Neural progenitor cell (in vitro differentiated cells): ENCODE results near the gene GALNT2. TPM values are rescaled to one million over a fixed set of nuclear protein-coding genes. Genes with fewer than 3 reads are reported as not detected.

ENCODE experiments used
- DNase-seq: peaks from one replicate; pipeline ENCODE4 v3.0.0-alpha.2; 2016; ENCODE audit warnings: low spot score
- H2AFZ ChIP-seq: fragments of 200-600 bp; sonication (generic); replicated peaks from 2 replicates; pipeline ENCODE4 v1.6.1; 2016; ENCODE audit warnings: antibody characterized with exemption
- H3F3A ChIP-seq: fragments of 200-600 bp; sonication (generic); 2 replicates; pipeline ENCODE4 v1.6.1; 2016; ENCODE audit warnings: antibody characterized with exemption, low read depth
- H3K27ac ChIP-seq: fragments of 200-600 bp; sonication (generic); 2 replicates; pipeline ENCODE4 v1.5.1; 2016; ENCODE audit warnings: mild to moderate bottlenecking
- H3K27me3 ChIP-seq: fragments of 200-600 bp; sonication (generic); 2 replicates; pipeline ENCODE4 v1.6.1; 2016; ENCODE audit warnings: mild to moderate bottlenecking, moderate library complexity
- H3K36me3 ChIP-seq: fragments of 200-600 bp; sonication (generic); 2 replicates; pipeline ENCODE4 v1.5.1; 2016
- H3K4me1 ChIP-seq: fragments of 200-600 bp; sonication (generic); 2 replicates; pipeline ENCODE4 v1.6.1; 2016; ENCODE audit warnings: mixed run types
- H3K4me2 ChIP-seq: fragments of 200-600 bp; sonication (generic); 2 replicates; pipeline ENCODE4 v1.6.1; 2016
- H3K4me3 ChIP-seq: fragments of 200-600 bp; sonication (generic); 2 replicates; pipeline ENCODE4 v1.5.1; 2016
- H3K79me2 ChIP-seq: fragments of 200-600 bp; sonication (generic); 2 replicates; pipeline ENCODE4 v1.6.1; 2016; ENCODE audit warnings: low read depth
- H3K9ac ChIP-seq: fragments of 200-600 bp; sonication (generic); 2 replicates; pipeline ENCODE4 v1.6.1; 2016
- H3K9me3 ChIP-seq: fragments of 200-600 bp; sonication (generic); 2 replicates; pipeline ENCODE4 v1.5.1; 2016; ENCODE audit warnings: low read depth
- H4K20me1 ChIP-seq: fragments of 200-600 bp; sonication (generic); 2 replicates; pipeline ENCODE4 v1.6.1; 2016; ENCODE audit warnings: low read depth
- H3K27ac Mint-ChIP-seq: 3 replicates; pipeline ENCODE4 v1.8.0; 2021; ENCODE audit warnings: mixed read lengths
- H3K27me3 Mint-ChIP-seq: 2 replicates; pipeline ENCODE4 v1.8.0; 2022; ENCODE audit warnings: low read depth, mild to moderate bottlenecking, inconsistent platforms, moderate library complexity, mixed read lengths; ENCODE audit not compliant: insufficient read depth
- H3K36me3 Mint-ChIP-seq: 3 replicates; pipeline ENCODE4 v1.8.0; 2021; ENCODE audit warnings: mixed read lengths
- H3K4me1 Mint-ChIP-seq: 3 replicates; pipeline ENCODE4 v1.8.0; 2021; ENCODE audit warnings: mixed read lengths
- H3K4me3 Mint-ChIP-seq: 3 replicates; pipeline ENCODE4 v1.8.0; 2021; ENCODE audit warnings: mild to moderate bottlenecking, moderate library complexity, mixed read lengths
- H3K9me3 Mint-ChIP-seq: 3 replicates; pipeline ENCODE4 v1.8.0; 2020; ENCODE audit warnings: mixed read lengths
- EZH2 ChIP-seq: fragments of 200-600 bp; sonication (generic); IDR thresholded peaks from 2 replicates; pipeline ENCODE4 v1.6.1; 2017; ENCODE audit warnings: antibody characterized with exemption, mild to moderate bottlenecking, moderate library complexity
- EZH2phosphoT487 ChIP-seq: fragments of 200-600 bp; sonication (generic); IDR thresholded peaks from 2 replicates; pipeline ENCODE4 v1.6.1; 2017; ENCODE audit warnings: antibody characterized with exemption
- total RNA-seq: library from RNA; depleted of rRNA; stranded (reverse); fragments of >200 nt; gene quantifications from 2 replicates; pipeline ENCODE4 v1.2.3, GENCODE V29; 2015; ENCODE audit warnings: low replicate concordance
- TF ChIP-seq, protein P1 (sequence below): fragments of 200-600 bp; sonication (generic); IDR thresholded peaks from 2 replicates; pipeline ENCODE4 v1.5.1; 2017; ENCODE audit warnings: antibody characterized with exemption, mild to moderate bottlenecking

GALNT2 gene
- total RNA-seq, 1 donor from 2014 or later, result 37.6 TPM

GRCh38 chr1:230271300-230272035 is 204.4 kb downstream of the GALNT2 start:
- peaks cover 11% of the 10 kb centered on the region for H3K36me3 ChIP-seq
- no peaks in the 10 kb centered on the region for H3K27me3 ChIP-seq
- peaks cover 1% of the 10 kb centered on the region for H3K4me1 ChIP-seq
- Mint-ChIP-seq H3K36me3 (peaks cover 6% of the 10 kb centered on the region), H3K27me3 (no peaks in the 10 kb centered on the region), H3K9me3 (no peaks in the 10 kb centered on the region), H3K4me3 (no peak overlapping the region), H3K27ac (no peak overlapping the region), H3K4me1 (peaks cover 4% of the 10 kb centered on the region)
- no peak overlapping the region for H3K4me2 ChIP-seq
- no peak overlapping the region for H3K27ac ChIP-seq
- H4K20me1 ChIP-seq, result peaks cover under 1% of the 10 kb centered on the region
- peaks cover 22% of the 10 kb centered on the region for H3F3A ChIP-seq
- no peak overlapping the region for H2AFZ ChIP-seq
- DNase-seq, result no peak
- no peak overlapping the region for H3K9ac ChIP-seq
- no peak overlapping the region for H3K4me3 ChIP-seq
- no peaks in the 10 kb centered on the region for H3K79me2 ChIP-seq
- no peaks in the 10 kb centered on the region for H3K9me3 ChIP-seq
- TF ChIP-seq, protein P1, sequence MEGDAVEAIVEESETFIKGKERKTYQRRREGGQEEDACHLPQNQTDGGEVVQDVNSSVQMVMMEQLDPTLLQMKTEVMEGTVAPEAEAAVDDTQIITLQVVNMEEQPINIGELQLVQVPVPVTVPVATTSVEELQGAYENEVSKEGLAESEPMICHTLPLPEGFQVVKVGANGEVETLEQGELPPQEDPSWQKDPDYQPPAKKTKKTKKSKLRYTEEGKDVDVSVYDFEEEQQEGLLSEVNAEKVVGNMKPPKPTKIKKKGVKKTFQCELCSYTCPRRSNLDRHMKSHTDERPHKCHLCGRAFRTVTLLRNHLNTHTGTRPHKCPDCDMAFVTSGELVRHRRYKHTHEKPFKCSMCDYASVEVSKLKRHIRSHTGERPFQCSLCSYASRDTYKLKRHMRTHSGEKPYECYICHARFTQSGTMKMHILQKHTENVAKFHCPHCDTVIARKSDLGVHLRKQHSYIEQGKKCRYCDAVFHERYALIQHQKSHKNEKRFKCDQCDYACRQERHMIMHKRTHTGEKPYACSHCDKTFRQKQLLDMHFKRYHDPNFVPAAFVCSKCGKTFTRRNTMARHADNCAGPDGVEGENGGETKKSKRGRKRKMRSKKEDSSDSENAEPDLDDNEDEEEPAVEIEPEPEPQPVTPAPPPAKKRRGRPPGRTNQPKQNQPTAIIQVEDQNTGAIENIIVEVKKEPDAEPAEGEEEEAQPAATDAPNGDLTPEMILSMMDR, result no peak
- TF ChIP-seq EZH2phosphoT487 (no peak), EZH2 (no peak)

GRCh38 chr1:230272557-230272956 is 205.5 kb downstream of the GALNT2 start:
- Mint-ChIP-seq H3K27me3 (no peaks in the 10 kb centered on the region), H3K4me3 (no peak overlapping the region), H3K27ac (no peak overlapping the region), H3K9me3 (no peaks in the 10 kb centered on the region), H3K36me3 (peaks cover 9% of the 10 kb centered on the region), H3K4me1 (peaks cover 15% of the 10 kb centered on the region)
- no peak for DNase-seq
- no peaks in the 10 kb centered on the region for H3K27me3 ChIP-seq
- no peaks in the 10 kb centered on the region for H3K79me2 ChIP-seq
- H2AFZ ChIP-seq, result no peak overlapping the region
- no peak overlapping the region for H3K9ac ChIP-seq
- no peak overlapping the region for H3K4me2 ChIP-seq
- peaks cover 33% of the 10 kb centered on the region for H3F3A ChIP-seq
- no peak overlapping the region for H3K4me3 ChIP-seq
- H3K36me3 ChIP-seq, result peaks cover 11% of the 10 kb centered on the region
- no peaks in the 10 kb centered on the region for H3K9me3 ChIP-seq
- peaks cover 10% of the 10 kb centered on the region for H3K4me1 ChIP-seq
- H3K27ac ChIP-seq, result no peak overlapping the region
- H4K20me1 ChIP-seq, result peaks cover 8% of the 10 kb centered on the region
- no peak for TF ChIP-seq EZH2phosphoT487
- no peak for TF ChIP-seq EZH2
- TF ChIP-seq, protein P1, result no peak

GRCh38 chr1:230273141-230273710 is 206.2 kb downstream of the GALNT2 start:
- Mint-ChIP-seq H3K36me3 (peaks cover 9% of the 10 kb centered on the region), H3K4me1 (peaks cover 21% of the 10 kb centered on the region), H3K4me3 (no peak overlapping the region), H3K27ac (no peak overlapping the region), H3K9me3 (no peaks in the 10 kb centered on the region), H3K27me3 (no peaks in the 10 kb centered on the region)
- Histone ChIP-seq H3F3A (peaks cover 37% of the 10 kb centered on the region), H3K4me3 (no peak overlapping the region), H3K79me2 (no peaks in the 10 kb centered on the region), H3K4me2 (no peak overlapping the region), H3K36me3 (peaks cover 11% of the 10 kb centered on the region), H3K27ac (no peak overlapping the region), H4K20me1 (peaks cover 12% of the 10 kb centered on the region), H2AFZ (no peak overlapping the region), H3K9ac (no peak overlapping the region), H3K4me1 (peaks cover 16% of the 10 kb centered on the region), H3K9me3 (no peaks in the 10 kb centered on the region), H3K27me3 (no peaks in the 10 kb centered on the region)
- no peak for DNase-seq
- TF ChIP-seq, protein P1, result no peak
- no peak for TF ChIP-seq EZH2phosphoT487
- no peak for TF ChIP-seq EZH2
